ENCODE results near the gene NKX1-1. TPM values are rescaled to one million over a fixed set of nuclear protein-coding genes. Genes with fewer than 3 reads are reported as not detected.
"Not testable (repeated sequence)": the region's sequence is repeated elsewhere in the genome, so short reads cannot be mapped to it uniquely, and the experiment has no call there.

NKX1-1 gene
- total RNA-seq, 1 donor from 2014 or later: not detected

- peaks cover 3% of the 10 kb centered on the region for H3K36me3 Mint-ChIP-seq (ENCODE audit: unreplicated experiment)
- peaks cover 5% of the 10 kb centered on the region for H3K9me3 Mint-ChIP-seq (ENCODE audit: unreplicated experiment)
- DNase-seq (ENCODE audit: extremely low spot score, unreplicated experiment): no peak
- no peak for TF ChIP-seq CTCF (IDR thresholded peaks at IDR 0.05)
- no peaks in the 10 kb centered on the region for H3K4me1 Mint-ChIP-seq (ENCODE audit: unreplicated experiment)
- no peaks in the 10 kb centered on the region for H3K27me3 Mint-ChIP-seq (ENCODE audit: unreplicated experiment)
- no peak overlapping the region for H3K27ac Mint-ChIP-seq (ENCODE audit: unreplicated experiment)
- H3K4me3 Mint-ChIP-seq (ENCODE audit: unreplicated experiment): no peak overlapping the region
Observed at GRCh38 chr4:1398681-1399507, 7.3 kb downstream of the NKX1-1 start.

- no peaks in the 10 kb centered on the region for H3K4me1 Mint-ChIP-seq (ENCODE audit: unreplicated experiment)
- H3K9me3 Mint-ChIP-seq (ENCODE audit: unreplicated experiment): peaks cover 7% of the 10 kb centered on the region
- H3K4me3 Mint-ChIP-seq (ENCODE audit: unreplicated experiment): no peak overlapping the region
- no peak for DNase-seq (ENCODE audit: extremely low spot score, unreplicated experiment)
- no peaks in the 10 kb centered on the region for H3K27me3 Mint-ChIP-seq (ENCODE audit: unreplicated experiment)
- H3K36me3 Mint-ChIP-seq (ENCODE audit: unreplicated experiment): peaks cover 3% of the 10 kb centered on the region
- H3K27ac Mint-ChIP-seq (ENCODE audit: unreplicated experiment): no peak overlapping the region
- TF ChIP-seq CTCF (IDR thresholded peaks at IDR 0.05): no peak
Observed at GRCh38 chr4:1396806-1397455, 9.3 kb downstream of the NKX1-1 start.

- H3K27ac Mint-ChIP-seq (ENCODE audit: unreplicated experiment): no peak overlapping the region
- no peaks in the 10 kb centered on the region for H3K27me3 Mint-ChIP-seq (ENCODE audit: unreplicated experiment)
Observed at GRCh38 chr4:1395941-1396805, 10.1 kb downstream of the NKX1-1 start.

GRCh38 chr4:1395389-1395820, 10.8 kb downstream of the NKX1-1 start:
- DNase-seq (ENCODE audit: extremely low spot score, unreplicated experiment); H3K9me3 Mint-ChIP-seq (ENCODE audit: unreplicated experiment); H3K27me3 Mint-ChIP-seq (ENCODE audit: unreplicated experiment); H3K4me3 Mint-ChIP-seq (ENCODE audit: unreplicated experiment); H3K27ac Mint-ChIP-seq (ENCODE audit: unreplicated experiment); H3K36me3 Mint-ChIP-seq (ENCODE audit: unreplicated experiment); H3K4me1 Mint-ChIP-seq (ENCODE audit: unreplicated experiment): not testable (repeated sequence)

More at GRCh38 chr4:1395941-1396805, 10.1 kb downstream of the NKX1-1 start:
- TF ChIP-seq CTCF (IDR thresholded peaks at IDR 0.05): no peak
- H3K4me3 Mint-ChIP-seq (ENCODE audit: unreplicated experiment): no peak overlapping the region
- H3K4me1 Mint-ChIP-seq (ENCODE audit: unreplicated experiment): no peaks in the 10 kb centered on the region
- peaks cover 7% of the 10 kb centered on the region for H3K9me3 Mint-ChIP-seq (ENCODE audit: unreplicated experiment)
- H3K36me3 Mint-ChIP-seq (ENCODE audit: unreplicated experiment): peaks cover 3% of the 10 kb centered on the region
- no peak for DNase-seq (ENCODE audit: extremely low spot score, unreplicated experiment)

- peaks cover 11% of the 10 kb centered on the region for H3K9me3 Mint-ChIP-seq (ENCODE audit: unreplicated experiment)
- not testable (repeated sequence) for H3K36me3 Mint-ChIP-seq (ENCODE audit: unreplicated experiment); H3K27ac Mint-ChIP-seq (ENCODE audit: unreplicated experiment); H3K4me3 Mint-ChIP-seq (ENCODE audit: unreplicated experiment); H3K27me3 Mint-ChIP-seq (ENCODE audit: unreplicated experiment); DNase-seq (ENCODE audit: extremely low spot score, unreplicated experiment); H3K4me1 Mint-ChIP-seq (ENCODE audit: unreplicated experiment)
Observed at GRCh38 chr4:1394554-1395388, 11.5 kb downstream of the NKX1-1 start.
